Panc1 (cell line): ENCODE data around the gene SLC13A3. TPM values are rescaled to one million over a fixed set of nuclear protein-coding genes. Genes with fewer than 3 reads are reported as not detected.

Experiments
- ATAC-seq: fragments of 200-7000 bp; cut with Tn5 transposase; 2 replicates; pipeline ENCODE4 v1.9.1; 2020; ENCODE audit warnings: mild to moderate bottlenecking, moderate library complexity
- BruUV-seq: library from RNA; stranded (reverse); fragments of 400-500 nt; replicated peaks from 2 replicates; lab custom pipeline; 2021; lab: Mats Ljungman, UMichigan
- CTCF ChIA-PET: fragments of 300-600 bp; sonication (Branson Sonifier 250); formaldehyde crosslinking; loops from one replicate; lab custom pipeline; 2022; ENCODE audit warnings: antibody characterized with exemption; lab: Charles Lee
- POLR2A ChIA-PET: fragments of 300-600 bp; sonication (Branson Sonifier 250); formaldehyde crosslinking; loops from one replicate; lab custom pipeline; 2022; ENCODE audit warnings: antibody characterized with exemption; lab: Charles Lee
- DNase-seq: peaks from one replicate; pipeline ENCODE4 v3.0.0-alpha.2; 2010; ENCODE audit warnings: low read depth, low spot score
- H3K27ac ChIP-seq: 2 replicates; pipeline ENCODE4 v1.5.1; 2011; ENCODE audit warnings: mild to moderate bottlenecking, low read length, inconsistent platforms
- H3K27me3 ChIP-seq: fragments of 200-500 bp; sonication (Bioruptor generic); 2 replicates; pipeline ENCODE4 v1.6.0; 2014; ENCODE audit warnings: low read length, inconsistent platforms; ENCODE audit not compliant: control insufficient read depth, insufficient read depth
- H3K36me3 ChIP-seq: fragments of 200-500 bp; sonication (Bioruptor generic); 2 replicates; pipeline ENCODE4 v1.5.1; 2014; ENCODE audit warnings: inconsistent platforms, mild to moderate bottlenecking, low read length, moderate library complexity; ENCODE audit not compliant: control insufficient read depth, insufficient read depth
- H3K4me1 ChIP-seq: 2 replicates; pipeline ENCODE4 v1.5.1; 2011; ENCODE audit warnings: inconsistent platforms, mild to moderate bottlenecking, low read length, moderate library complexity; ENCODE audit not compliant: control insufficient read depth, insufficient read depth
- H3K4me3 ChIP-seq, 2 experiments: 2 replicates each; pipeline ENCODE4 v1.5.1; 2011 to 2012; ENCODE audit warnings: low read depth in 2 of 2, low read length in 2 of 2, mild to moderate bottlenecking in 2 of 2, inconsistent platforms in 1 of 2, moderate library complexity in 1 of 2
- H3K9me3 ChIP-seq: fragments of 200-500 bp; sonication (Bioruptor generic); 2 replicates; pipeline ENCODE4 v1.5.1; 2014; ENCODE audit warnings: low read depth, mild to moderate bottlenecking, inconsistent platforms, low read length, moderate library complexity; ENCODE audit not compliant: control insufficient read depth, insufficient read depth
- POLR2AphosphoS5 ChIP-seq: IDR thresholded peaks from 2 replicates; pipeline ENCODE4 v1.6.1; 2012; ENCODE audit warnings: mild to moderate bottlenecking, low read depth, low read length, moderate library complexity
- SIN3A ChIP-seq: IDR thresholded peaks from 2 replicates; pipeline ENCODE4 v1.6.1; 2012; ENCODE audit warnings: low read depth, mild to moderate bottlenecking, low read length, moderate library complexity, borderline replicate concordance; ENCODE audit not compliant: insufficient read depth
- TCF7L2 ChIP-seq: IDR thresholded peaks from 2 replicates; pipeline ENCODE4 v1.6.1; 2011; ENCODE audit warnings: mild to moderate bottlenecking, low read depth, low read length, inconsistent platforms
- in situ Hi-C: cut with HindIII; loops from 2 replicates; pipeline ENCODE4 v1.10.0; 2016; ENCODE audit warnings: low sequenced_read_pairs, low pct_unique_long_range_greater_than_20kb
- intact Hi-C: fragments of 100-400 bp; cut with micrococcal nuclease; formaldehyde crosslinking; loops from one replicate; pipeline ENCODE4 v1.10.0; 2022; ENCODE audit not compliant: unreplicated experiment
- total RNA-seq: library from RNA; stranded (reverse); gene quantifications from one replicate; pipeline ENCODE4 v1.2.1, GENCODE V29; 2021; ENCODE audit not compliant: unreplicated experiment
- TF ChIP-seq, protein P1 (sequence below): fragments of 450-650 bp; IDR thresholded peaks from 2 replicates; pipeline ENCODE4 v1.5.1; 2017; ENCODE audit warnings: mild to moderate bottlenecking
- TF ChIP-seq, protein P2 (sequence below), 2 experiments: IDR thresholded peaks; 2 replicates each; pipeline ENCODE4 v1.6.1; 2011 to 2012; ENCODE audit warnings: low read depth in 2 of 2, control low read depth in 1 of 2, low read length in 1 of 2, mild to moderate bottlenecking in 1 of 2, moderate library complexity in 1 of 2; ENCODE audit not compliant: insufficient read depth in 1 of 2

The SLC13A3 gene
- total RNA-seq, 1 experiment from 2014 or later = 0.31 TPM

DNA sequence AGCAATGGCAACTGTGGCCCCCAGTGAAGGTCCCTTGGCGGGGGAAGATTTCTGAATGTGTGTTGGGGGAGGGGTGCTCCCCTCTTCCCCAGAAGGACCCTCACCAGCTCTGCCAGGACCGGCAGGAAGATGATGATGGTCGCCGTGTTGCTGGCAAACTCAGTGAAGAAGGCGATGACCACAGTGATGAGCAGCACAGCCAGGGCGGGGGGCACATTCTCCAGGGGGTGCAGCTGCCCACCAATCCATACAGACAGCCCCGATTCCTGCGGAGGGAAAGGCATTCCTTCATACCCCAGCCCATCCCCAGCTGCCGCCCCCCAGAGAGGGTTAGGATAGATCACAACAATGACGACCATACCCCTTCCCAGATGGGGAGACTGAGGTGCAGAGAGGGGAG is 85.1 kb downstream of the SLC13A3 start:
- ChIA-PET POLR2A (no interaction called here), CTCF (no interaction called here)
- ATAC-seq = no peak
- TF ChIP-seq TCF7L2 = no peak
- Histone ChIP-seq H3K36me3 (no peaks in the 10 kb centered on the region), H3K4me3 (no peak overlapping the region), H3K27ac (no peak overlapping the region), H3K9me3 (no peaks in the 10 kb centered on the region), H3K4me1 (peaks cover 7% of the 10 kb centered on the region), H3K27me3 (no peaks in the 10 kb centered on the region; the same call in 1 of the 2 replicates)
- in situ Hi-C loops = no loop called here
- intact Hi-C loops = no loop called here
- no TSS peak for BruUV-seq
- no peak for DNase-seq

DNA sequence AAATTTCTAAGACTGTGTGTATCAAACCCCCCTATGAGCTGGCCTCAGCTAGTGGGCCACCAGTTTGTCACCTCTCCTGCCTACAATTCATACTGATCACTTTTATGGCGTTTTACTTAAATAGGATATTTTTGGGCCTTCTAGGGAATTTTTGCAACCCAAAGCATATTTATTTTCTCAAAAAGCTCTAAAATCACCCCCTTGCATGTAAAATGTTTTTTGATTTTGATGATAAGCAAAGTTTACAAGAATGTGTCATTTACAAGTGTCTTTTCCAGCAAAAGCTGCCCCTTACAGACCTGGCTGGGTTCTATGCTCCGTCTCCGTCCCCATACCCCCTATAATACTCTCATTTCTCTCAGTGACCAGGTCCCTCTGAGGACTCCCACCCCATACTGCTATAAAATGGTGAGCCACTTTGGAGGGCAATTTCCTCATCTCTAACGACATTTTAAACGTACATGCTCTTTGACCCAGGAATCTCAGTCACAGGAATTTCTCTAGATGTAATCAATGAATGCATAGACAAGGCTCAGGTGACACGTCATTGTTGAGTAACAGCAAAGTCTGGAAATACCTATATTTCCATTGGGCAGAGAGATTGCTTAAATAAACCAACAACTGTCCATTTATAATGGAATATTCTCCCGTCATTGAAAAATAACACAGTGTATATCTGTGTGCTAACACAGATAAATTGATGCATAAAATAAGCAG is 86.9 kb downstream of the SLC13A3 start:
- Histone ChIP-seq H3K36me3 (no peaks in the 10 kb centered on the region), H3K4me3 (no peak overlapping the region), H3K4me1 (peaks cover 7% of the 10 kb centered on the region), H3K9me3 (no peaks in the 10 kb centered on the region), H3K27me3 (no peaks in the 10 kb centered on the region), H3K27ac (no peak overlapping the region)
- BruUV-seq = no TSS peak
- CTCF ChIA-PET = no interaction called here
- POLR2A ChIA-PET = interaction anchor here (0.6 kb wide), 1 partner anchor 1550 kb away, joined by 3 read pairs; no protein-coding TSS in a partner anchor
- DNase-seq (no peak), ATAC-seq (no peak)
- TF ChIP-seq, protein P1, sequence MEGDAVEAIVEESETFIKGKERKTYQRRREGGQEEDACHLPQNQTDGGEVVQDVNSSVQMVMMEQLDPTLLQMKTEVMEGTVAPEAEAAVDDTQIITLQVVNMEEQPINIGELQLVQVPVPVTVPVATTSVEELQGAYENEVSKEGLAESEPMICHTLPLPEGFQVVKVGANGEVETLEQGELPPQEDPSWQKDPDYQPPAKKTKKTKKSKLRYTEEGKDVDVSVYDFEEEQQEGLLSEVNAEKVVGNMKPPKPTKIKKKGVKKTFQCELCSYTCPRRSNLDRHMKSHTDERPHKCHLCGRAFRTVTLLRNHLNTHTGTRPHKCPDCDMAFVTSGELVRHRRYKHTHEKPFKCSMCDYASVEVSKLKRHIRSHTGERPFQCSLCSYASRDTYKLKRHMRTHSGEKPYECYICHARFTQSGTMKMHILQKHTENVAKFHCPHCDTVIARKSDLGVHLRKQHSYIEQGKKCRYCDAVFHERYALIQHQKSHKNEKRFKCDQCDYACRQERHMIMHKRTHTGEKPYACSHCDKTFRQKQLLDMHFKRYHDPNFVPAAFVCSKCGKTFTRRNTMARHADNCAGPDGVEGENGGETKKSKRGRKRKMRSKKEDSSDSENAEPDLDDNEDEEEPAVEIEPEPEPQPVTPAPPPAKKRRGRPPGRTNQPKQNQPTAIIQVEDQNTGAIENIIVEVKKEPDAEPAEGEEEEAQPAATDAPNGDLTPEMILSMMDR = no peak
- TF ChIP-seq TCF7L2 (no peak), SIN3A (no peak), POLR2AphosphoS5 (no peak)
- TF ChIP-seq, protein P2, sequence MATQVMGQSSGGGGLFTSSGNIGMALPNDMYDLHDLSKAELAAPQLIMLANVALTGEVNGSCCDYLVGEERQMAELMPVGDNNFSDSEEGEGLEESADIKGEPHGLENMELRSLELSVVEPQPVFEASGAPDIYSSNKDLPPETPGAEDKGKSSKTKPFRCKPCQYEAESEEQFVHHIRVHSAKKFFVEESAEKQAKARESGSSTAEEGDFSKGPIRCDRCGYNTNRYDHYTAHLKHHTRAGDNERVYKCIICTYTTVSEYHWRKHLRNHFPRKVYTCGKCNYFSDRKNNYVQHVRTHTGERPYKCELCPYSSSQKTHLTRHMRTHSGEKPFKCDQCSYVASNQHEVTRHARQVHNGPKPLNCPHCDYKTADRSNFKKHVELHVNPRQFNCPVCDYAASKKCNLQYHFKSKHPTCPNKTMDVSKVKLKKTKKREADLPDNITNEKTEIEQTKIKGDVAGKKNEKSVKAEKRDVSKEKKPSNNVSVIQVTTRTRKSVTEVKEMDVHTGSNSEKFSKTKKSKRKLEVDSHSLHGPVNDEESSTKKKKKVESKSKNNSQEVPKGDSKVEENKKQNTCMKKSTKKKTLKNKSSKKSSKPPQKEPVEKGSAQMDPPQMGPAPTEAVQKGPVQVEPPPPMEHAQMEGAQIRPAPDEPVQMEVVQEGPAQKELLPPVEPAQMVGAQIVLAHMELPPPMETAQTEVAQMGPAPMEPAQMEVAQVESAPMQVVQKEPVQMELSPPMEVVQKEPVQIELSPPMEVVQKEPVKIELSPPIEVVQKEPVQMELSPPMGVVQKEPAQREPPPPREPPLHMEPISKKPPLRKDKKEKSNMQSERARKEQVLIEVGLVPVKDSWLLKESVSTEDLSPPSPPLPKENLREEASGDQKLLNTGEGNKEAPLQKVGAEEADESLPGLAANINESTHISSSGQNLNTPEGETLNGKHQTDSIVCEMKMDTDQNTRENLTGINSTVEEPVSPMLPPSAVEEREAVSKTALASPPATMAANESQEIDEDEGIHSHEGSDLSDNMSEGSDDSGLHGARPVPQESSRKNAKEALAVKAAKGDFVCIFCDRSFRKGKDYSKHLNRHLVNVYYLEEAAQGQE (IDR thresholded peaks at IDR 0.05; ENCODE audit: insufficient read depth in 1 of 2, low read depth in 2 of 2, low read length in 1 of 2) = no peak
- intact Hi-C loops (no loop called here), in situ Hi-C loops (no loop called here)

DNA sequence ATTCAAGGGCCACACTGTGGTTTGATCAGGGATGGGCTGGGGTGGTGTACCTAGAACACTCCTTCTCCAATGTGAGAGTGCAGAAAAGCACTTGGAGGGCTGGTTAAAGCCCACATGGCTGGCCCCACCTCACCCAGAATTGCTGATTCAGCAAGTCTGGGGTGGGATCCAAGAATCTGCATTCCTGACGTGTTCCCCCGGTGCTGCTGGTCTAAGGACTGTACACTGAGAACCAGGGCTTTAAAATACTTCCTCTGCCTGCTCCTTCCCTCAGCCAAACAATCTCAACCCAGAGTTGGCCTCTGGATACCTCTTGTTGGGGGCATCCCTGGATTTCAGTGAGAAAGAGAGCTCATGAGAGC is 87.4 kb downstream of the SLC13A3 start:
- H3K9me3 ChIP-seq = no peaks in the 10 kb centered on the region
- intact Hi-C loops (no loop called here), in situ Hi-C loops (no loop called here)
- no peaks in the 10 kb centered on the region for H3K27me3 ChIP-seq
- H3K27ac ChIP-seq = no peak overlapping the region
- TF ChIP-seq POLR2AphosphoS5 = no peak
- TF ChIP-seq SIN3A = no peak
- TF ChIP-seq TCF7L2 = no peak
- TF ChIP-seq, protein P2 (IDR thresholded peaks at IDR 0.05; ENCODE audit: insufficient read depth in 1 of 2, low read depth in 2 of 2, low read length in 1 of 2) = no peak
- TF ChIP-seq, protein P1 = no peak
- DNase-seq (no peak), ATAC-seq (no peak)
- H3K4me3 ChIP-seq = no peak overlapping the region
- no peaks in the 10 kb centered on the region for H3K36me3 ChIP-seq
- H3K4me1 ChIP-seq = peaks cover 7% of the 10 kb centered on the region
- no TSS peak for BruUV-seq
- ChIA-PET CTCF (no interaction called here), POLR2A (interaction anchor here (0.6 kb wide), 1 partner anchor 1549 kb away, joined by 3 read pairs; no protein-coding TSS in a partner anchor)
